Thoracic aorta (tissue), 2 donors: ENCODE results near the gene GUCA1A. TPM values are rescaled to one million over a fixed set of nuclear protein-coding genes. Genes with fewer than 3 reads are reported as not detected.

Source experiments
- ATAC-seq: fragments of 150-250 bp; one replicate; pipeline ENCODE4 v1.8.0; 2017; ENCODE audit warnings: low read depth; ENCODE audit not compliant: insufficient number of reproducible peaks, low FRiP score
- DNase-seq: peaks from one replicate; pipeline ENCODE4 v3.0.0-alpha.2; 2020; ENCODE audit warnings: low spot score
- H3K27ac ChIP-seq, 2 donors: fragments of 200-600 bp; sonication (generic); 1 replicate in 1 of 2; 2 replicates in 1 of 2; pipeline ENCODE4 v1.5.1; 2016; ENCODE audit warnings: mild to moderate bottlenecking in 2 of 2, moderate library complexity in 2 of 2
- H3K27me3 ChIP-seq: fragments of 200-600 bp; sonication (generic); replicated peaks from 2 replicates; pipeline ENCODE4 v1.6.0; 2016; ENCODE audit warnings: mild to moderate bottlenecking; ENCODE audit not compliant: insufficient read depth
- H3K36me3 ChIP-seq: fragments of 200-600 bp; sonication (generic); one replicate; pipeline ENCODE4 v1.5.1; 2016
- H3K4me1 ChIP-seq, 2 donors: fragments of 200-600 bp; sonication (generic); 1 replicate in 1 of 2; 2 replicates in 1 of 2; pipeline versions ENCODE4 v1.5.1 to v1.6.0; 2016; ENCODE audit warnings: low read depth in 2 of 2, mild to moderate bottlenecking in 1 of 2; ENCODE audit not compliant: control insufficient read depth in 1 of 2
- H3K4me3 ChIP-seq: fragments of 200-600 bp; sonication (generic); 2 replicates; pipeline ENCODE4 v1.5.1; 2016; ENCODE audit warnings: mild to moderate bottlenecking
- H3K9me3 ChIP-seq: fragments of 200-600 bp; sonication (generic); 2 replicates; pipeline ENCODE4 v1.5.1; 2016
- total RNA-seq, 2 donors: library from RNA; depleted of rRNA; stranded (reverse); fragments of >200 nt; gene quantifications; one replicate each; pipeline versions ENCODE4 v1.1.0 to v1.2.3, GENCODE V29; 2016
- TF ChIP-seq, protein P1 (sequence below): fragments of 200-600 bp; sonication (generic); IDR thresholded peaks from one replicate; pipeline ENCODE4 v1.5.1; 2019; ENCODE audit warnings: antibody characterized with exemption

GUCA1A gene
- total RNA-seq, 2 donors from 2014 or later = not detected

GRCh38 chr6:42194056-42194455 lies 20.9 kb downstream of the GUCA1A start:
- TF ChIP-seq, protein P1, sequence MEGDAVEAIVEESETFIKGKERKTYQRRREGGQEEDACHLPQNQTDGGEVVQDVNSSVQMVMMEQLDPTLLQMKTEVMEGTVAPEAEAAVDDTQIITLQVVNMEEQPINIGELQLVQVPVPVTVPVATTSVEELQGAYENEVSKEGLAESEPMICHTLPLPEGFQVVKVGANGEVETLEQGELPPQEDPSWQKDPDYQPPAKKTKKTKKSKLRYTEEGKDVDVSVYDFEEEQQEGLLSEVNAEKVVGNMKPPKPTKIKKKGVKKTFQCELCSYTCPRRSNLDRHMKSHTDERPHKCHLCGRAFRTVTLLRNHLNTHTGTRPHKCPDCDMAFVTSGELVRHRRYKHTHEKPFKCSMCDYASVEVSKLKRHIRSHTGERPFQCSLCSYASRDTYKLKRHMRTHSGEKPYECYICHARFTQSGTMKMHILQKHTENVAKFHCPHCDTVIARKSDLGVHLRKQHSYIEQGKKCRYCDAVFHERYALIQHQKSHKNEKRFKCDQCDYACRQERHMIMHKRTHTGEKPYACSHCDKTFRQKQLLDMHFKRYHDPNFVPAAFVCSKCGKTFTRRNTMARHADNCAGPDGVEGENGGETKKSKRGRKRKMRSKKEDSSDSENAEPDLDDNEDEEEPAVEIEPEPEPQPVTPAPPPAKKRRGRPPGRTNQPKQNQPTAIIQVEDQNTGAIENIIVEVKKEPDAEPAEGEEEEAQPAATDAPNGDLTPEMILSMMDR = no peak

DNA sequence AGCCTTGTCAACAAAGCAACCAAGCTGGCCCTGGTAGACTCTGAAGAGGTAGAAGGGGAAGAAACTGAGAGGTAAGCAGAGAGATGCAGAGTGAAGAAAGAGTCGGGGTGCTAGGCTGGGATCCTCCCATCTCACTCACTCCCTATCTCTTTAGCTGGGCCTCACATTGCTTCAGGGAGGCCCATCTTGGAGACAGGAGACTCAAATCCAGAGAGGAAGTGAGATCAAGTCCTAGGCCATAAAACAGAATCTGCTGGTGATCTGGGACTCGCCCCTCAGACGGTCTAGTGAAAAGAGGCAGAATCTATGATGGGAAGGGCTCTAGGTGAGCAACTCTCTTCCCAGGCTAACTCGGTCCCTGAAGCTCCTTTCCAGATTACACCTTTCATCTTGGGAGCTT lies 22.3 kb downstream of the GUCA1A start:
- DNase-seq (no peak), ATAC-seq (no peak)
- Histone ChIP-seq H3K9me3 (no peaks in the 10 kb centered on the region), H3K4me3 (no peak overlapping the region), H3K4me1 (peaks cover 0 to 4% of the 10 kb centered on the region in 2 donors), H3K36me3 (no peaks in the 10 kb centered on the region), H3K27ac (no peak overlapping the region), H3K27me3 (no peaks in the 10 kb centered on the region)
- TF ChIP-seq, protein P1 = no peak

More at GRCh38 chr6:42194056-42194455, 20.9 kb downstream of the GUCA1A start:
- Histone ChIP-seq H3K4me1 (no peaks in the 10 kb centered on the region), H3K4me3 (no peak overlapping the region), H3K27me3 (no peaks in the 10 kb centered on the region), H3K27ac (no peak overlapping the region), H3K36me3 (no peaks in the 10 kb centered on the region), H3K9me3 (no peaks in the 10 kb centered on the region)
- no peak for DNase-seq
- ATAC-seq = no peak

DNA sequence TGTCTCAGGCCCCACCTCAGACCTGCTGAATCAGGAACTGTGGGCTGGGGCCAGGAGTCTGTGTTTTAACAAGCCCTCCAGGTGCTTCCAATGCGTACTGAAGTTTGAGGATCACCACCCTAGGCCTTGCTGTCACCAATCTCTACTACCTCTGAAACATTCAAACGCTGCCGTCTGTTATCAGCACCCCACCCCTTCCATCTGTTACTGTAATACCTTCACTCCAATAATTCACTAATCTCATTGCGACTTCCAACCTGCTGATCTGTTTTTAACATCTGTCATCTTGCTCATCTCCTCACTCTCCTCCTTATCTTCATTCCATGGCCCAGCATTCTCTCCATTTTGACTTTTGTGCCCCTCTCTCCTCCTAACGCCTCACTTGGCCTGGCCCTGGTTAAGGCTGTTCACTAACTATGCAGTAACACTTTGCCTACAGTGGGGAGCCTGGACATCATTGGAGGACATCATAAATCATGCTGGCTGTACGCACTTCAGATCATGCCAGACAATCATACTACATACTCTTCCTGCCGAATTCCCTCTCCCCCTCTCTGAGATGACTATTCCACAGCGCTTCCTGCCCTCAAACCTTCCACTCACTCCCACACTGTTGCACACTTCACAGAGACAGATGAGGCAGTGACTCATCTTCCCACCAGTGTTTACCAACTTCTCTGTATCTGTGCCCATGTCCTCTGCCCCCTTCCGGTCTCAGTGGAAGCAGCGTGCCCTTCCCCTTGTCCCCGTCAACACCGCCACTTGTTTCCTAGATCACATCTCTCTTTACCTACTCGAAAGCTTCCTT lies 24.6 kb downstream of the GUCA1A start:
- Histone ChIP-seq H3K36me3 (peaks cover 2% of the 10 kb centered on the region), H3K4me3 (no peak overlapping the region), H3K9me3 (no peaks in the 10 kb centered on the region), H3K27me3 (no peaks in the 10 kb centered on the region), H3K4me1 (peaks cover 0 to 7% of the 10 kb centered on the region in 2 donors), H3K27ac (no peak overlapping the region)
- no peak for DNase-seq
- TF ChIP-seq, protein P1 = no peak
- ATAC-seq = no peak

DNA sequence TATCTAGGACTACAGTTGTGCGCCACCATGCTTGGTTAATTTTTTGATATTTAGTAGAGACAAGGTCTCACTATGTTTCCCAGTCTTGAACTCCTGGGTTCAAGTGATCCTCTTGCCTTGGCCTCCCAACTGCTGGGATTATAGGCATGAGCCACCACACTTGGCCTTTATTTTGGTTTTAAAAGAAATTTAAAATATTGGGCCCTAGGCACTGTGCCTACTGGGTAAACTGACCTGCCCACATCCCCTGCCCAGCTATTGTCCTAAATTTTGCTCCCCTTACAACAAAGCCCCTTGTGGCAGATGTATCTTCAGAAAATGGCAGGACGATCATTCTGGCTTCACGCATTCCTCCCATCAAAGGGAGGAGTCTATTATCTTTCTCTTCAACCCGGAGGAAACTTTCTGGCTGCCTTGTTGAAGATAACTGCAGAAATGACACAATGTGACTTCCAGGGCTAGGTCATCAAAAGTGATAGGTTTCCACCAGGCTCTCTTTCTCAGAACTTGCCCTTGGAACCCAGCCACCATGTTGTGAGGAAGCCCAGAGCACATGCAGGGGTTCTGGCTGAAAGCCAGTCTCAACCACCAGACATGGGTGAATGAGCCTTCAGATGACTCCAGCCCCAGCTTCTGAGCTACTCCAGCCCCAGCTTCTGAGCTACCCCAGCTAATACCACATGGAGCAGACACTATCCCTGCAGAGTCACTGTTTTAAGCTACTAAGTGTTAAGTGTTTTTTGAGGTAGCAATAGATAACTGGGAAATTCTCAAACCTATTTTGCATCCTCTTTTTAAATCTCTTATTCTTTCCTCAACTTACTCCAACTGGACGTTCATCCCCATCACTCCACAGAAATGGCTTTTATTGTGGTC lies 26.2 kb downstream of the GUCA1A start:
- no peak for ATAC-seq
- peaks cover 0 to 7% of the 10 kb centered on the region in 2 donors for H3K4me1 ChIP-seq
- H3K36me3 ChIP-seq = peaks cover 6% of the 10 kb centered on the region
- H3K4me3 ChIP-seq = no peak overlapping the region
- DNase-seq = no peak
- TF ChIP-seq, protein P1 = no peak
- no peak overlapping the region for H3K27ac ChIP-seq
- no peaks in the 10 kb centered on the region for H3K27me3 ChIP-seq
- no peaks in the 10 kb centered on the region for H3K9me3 ChIP-seq

GRCh38 chr6:42200035-42200434 lies 26.9 kb downstream of the GUCA1A start:
- H3K4me3 ChIP-seq = no peak overlapping the region
- no peak overlapping the region for H3K27ac ChIP-seq
- TF ChIP-seq, protein P1 = no peak
- no peak for ATAC-seq
- H3K27me3 ChIP-seq = no peaks in the 10 kb centered on the region
- no peak for DNase-seq
- peaks cover 0 to 7% of the 10 kb centered on the region in 2 donors for H3K4me1 ChIP-seq
- peaks cover 6% of the 10 kb centered on the region for H3K36me3 ChIP-seq
- no peaks in the 10 kb centered on the region for H3K9me3 ChIP-seq
